Measurements from ENCODE around the gene KRTAP9-7.

Gene KRTAP9-7

DNA sequence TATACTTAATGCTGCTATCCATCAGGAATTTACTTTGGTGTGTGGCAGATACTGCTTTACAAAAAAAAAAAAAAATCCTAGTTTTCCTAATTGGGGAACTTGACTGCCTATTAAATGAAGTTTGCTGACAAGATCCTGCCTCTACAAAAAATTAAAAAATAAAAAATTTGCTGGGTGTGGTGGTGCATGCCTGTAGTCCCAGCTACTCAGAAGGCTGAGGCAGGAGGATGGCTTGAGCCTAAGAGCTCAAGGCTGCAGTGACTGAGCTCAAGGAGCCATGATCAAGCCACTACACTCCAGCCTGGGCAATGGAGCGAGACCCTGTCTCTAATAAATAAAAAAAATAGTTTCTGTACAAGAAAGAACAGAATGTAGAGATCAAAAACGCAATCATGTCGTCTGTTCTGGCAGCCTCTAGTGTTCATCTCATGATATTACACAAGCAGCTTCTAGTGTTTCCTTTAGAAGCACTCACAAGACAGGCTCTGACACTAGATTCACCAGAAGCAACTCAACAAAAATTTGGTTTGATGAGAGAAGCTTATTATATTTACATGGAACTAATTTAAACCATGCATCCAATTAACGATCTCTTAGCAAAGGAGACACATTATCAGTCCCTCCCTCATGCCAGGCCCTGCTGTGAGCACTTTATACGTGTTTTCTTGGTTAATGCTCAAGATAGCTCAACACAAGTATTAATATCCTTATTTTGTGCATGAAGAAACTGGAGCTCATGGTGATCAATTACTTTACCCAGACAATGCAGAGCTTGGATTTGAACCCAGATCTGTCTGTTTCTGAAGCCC lies 46.8 kb downstream of the KRTAP9-7 start:
- DNase-seq (ENCODE audit: low spot score): peak; percentile 63

- DNase-seq (ENCODE audit: low spot score): no peak
Measured at GRCh38 chr17:41322903-41323895, 47.7 kb downstream of the KRTAP9-7 start.

DNA sequence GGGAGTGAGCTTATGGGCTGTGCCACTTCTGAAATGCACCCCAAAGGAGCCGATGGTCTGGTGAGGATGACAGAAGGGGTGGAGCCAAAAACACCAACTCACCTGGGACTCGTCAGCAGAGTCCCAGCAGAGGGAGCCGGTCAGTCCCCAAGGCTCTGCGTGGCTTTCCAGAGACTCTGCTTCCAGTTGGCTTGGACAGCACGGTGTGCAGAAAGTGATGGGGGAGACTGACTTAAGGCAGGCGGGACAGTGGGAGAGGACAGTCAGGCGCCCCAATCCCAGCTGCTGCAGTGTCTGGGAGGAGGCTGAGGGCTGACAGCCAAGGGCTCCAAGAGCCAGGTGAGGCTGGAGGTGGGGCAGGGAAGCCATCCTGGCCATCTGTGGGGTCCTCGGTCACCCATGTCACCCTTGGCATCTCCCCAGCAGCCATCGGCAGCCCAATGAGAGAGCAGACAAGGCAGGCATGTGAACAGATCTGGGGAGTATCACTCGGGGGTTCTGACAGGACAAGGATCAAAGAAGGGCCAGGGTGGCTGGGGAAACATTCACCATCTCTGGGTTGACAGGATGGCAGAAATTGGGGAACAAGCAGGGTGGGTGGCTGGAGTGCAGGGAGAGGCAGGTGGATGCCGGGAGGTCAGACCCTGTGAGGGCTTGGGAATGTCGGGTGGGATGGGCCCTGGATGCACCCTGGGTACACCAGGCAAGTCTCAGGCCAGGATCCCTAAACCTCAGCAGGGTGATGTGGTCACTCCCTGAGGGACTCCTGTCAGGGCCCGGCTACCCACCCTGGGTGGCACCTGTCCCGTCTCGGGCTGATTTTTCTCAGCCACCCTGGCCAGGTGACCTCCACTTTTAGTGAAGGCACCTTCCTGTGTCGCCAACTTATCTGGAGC lies 48.9 kb downstream of the KRTAP9-7 start:
- no peak for DNase-seq (ENCODE audit: low spot score)

DNA sequence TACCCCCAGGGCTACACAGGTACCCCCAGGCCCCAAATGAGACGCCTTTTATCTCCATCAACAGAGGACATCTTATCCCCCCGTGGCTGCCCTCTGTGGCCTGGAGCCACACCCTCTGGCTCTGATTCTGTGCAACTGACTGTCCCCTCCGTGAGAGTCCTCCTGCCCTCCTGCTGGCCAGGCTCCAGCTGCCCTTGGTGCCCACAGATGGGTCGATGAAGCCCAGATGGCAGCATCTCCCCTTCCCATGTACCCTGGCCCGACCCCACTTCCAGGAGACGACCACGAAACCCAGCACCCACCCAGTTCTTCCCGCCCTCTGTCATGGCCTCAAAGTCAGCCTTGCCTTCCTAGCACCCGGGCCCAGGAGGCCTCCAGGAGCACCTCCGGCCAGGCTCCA lies 49.6 kb downstream of the KRTAP9-7 start:
- DNase-seq (ENCODE audit: low spot score): no peak

DNA sequence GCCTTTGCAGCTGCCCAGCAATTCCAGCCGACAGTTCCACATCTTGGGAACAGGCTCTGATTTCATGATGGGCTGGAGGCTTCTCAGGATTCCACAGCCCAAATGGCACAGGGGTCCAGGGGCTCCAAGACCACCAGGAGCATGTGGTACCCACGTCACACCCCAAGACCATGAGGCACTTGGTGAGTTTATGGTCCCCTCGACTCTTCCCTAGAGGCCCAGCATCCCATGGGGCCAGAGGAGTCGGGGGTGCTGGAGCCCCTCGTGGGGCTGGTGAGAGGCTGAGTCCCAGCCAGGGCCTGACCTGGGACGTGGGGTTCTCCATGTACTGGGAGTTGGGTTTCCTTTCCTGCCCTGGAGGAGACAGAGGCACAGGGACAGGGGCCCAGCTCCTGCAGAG lies 50.1 kb downstream of the KRTAP9-7 start:
- DNase-seq (ENCODE audit: low spot score): no peak
